MG63 (cell line): Measurements from ENCODE around the gene ERC2. TPM values are rescaled to one million over a fixed set of nuclear protein-coding genes. Genes with fewer than 3 reads are reported as not detected.

Experiments used
- DNase-seq: peaks from one replicate; pipeline ENCODE4 v3.0.0-alpha.2; 2020
- H3K27me3 ChIP-seq: fragments of 250-450 bp; sonication (Bioruptor Pico); 2 replicates; pipeline ENCODE4 v1.5.1; 2020; ENCODE audit warnings: mild to moderate bottlenecking, moderate library complexity
- H3K36me3 ChIP-seq: fragments of 250-450 bp; sonication (Bioruptor Pico); 2 replicates; pipeline ENCODE4 v1.5.1; 2020; ENCODE audit warnings: mild to moderate bottlenecking, moderate library complexity
- H3K4me3 ChIP-seq: fragments of 250-450 bp; sonication (Bioruptor Pico); 2 replicates; pipeline ENCODE4 v1.5.1; 2020; ENCODE audit warnings: mild to moderate bottlenecking, moderate library complexity
- H3K9me3 ChIP-seq: fragments of 250-450 bp; sonication (Bioruptor Pico); 2 replicates; pipeline ENCODE4 v1.5.1; 2020; ENCODE audit warnings: mild to moderate bottlenecking, moderate library complexity
- total RNA-seq: library from RNA; depleted of rRNA; stranded (reverse); fragments of >200 nt; shearing (Covaris generic); gene quantifications from 2 replicates; pipeline ENCODE4 v1.2.3, GENCODE V29; 2014; ENCODE audit warnings: low replicate concordance

Gene ERC2
- total RNA-seq, 1 experiment from 2014 or later = not detected

GRCh38 chr3:56118968-56119367, 349.3 kb downstream of the ERC2 start:
- Histone ChIP-seq H3K27me3 (no peaks in the 10 kb centered on the region), H3K9me3 (no peaks in the 10 kb centered on the region; the same call in 1 of the 2 replicates), H3K36me3 (no peaks in the 10 kb centered on the region), H3K4me3 (no peak overlapping the region)
- no peak for DNase-seq

DNA sequence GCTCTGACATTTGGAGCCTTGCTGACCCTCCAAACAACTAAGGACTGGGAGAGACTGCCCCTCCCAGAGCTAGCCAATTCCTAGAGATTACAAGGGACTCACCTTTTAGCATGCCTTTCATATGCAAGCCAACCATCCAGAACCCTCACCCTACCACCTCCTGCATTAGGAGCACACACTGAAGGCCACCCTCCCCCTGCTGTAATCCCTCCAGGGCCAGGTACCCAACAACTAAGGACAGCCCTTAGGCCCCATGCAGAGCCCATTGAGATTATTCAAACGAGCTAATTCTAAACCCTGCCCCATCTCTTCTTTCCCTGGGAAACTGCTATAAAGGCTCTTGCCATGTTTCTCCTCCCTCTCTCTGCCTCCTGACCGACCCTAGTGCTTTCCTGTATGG, 352.6 kb downstream of the ERC2 start:
- H3K27me3 ChIP-seq = no peaks in the 10 kb centered on the region
- H3K4me3 ChIP-seq = no peak overlapping the region
- H3K36me3 ChIP-seq = no peaks in the 10 kb centered on the region
- no peak for DNase-seq
- no peaks in the 10 kb centered on the region; the same call in 1 of the 2 replicates for H3K9me3 ChIP-seq

GRCh38 chr3:56115199-56115598, 353.1 kb downstream of the ERC2 start:
- DNase-seq = no peak
- Histone ChIP-seq H3K4me3 (no peak overlapping the region), H3K36me3 (no peaks in the 10 kb centered on the region), H3K27me3 (no peaks in the 10 kb centered on the region), H3K9me3 (no peaks in the 10 kb centered on the region; the same call in 1 of the 2 replicates)

DNA sequence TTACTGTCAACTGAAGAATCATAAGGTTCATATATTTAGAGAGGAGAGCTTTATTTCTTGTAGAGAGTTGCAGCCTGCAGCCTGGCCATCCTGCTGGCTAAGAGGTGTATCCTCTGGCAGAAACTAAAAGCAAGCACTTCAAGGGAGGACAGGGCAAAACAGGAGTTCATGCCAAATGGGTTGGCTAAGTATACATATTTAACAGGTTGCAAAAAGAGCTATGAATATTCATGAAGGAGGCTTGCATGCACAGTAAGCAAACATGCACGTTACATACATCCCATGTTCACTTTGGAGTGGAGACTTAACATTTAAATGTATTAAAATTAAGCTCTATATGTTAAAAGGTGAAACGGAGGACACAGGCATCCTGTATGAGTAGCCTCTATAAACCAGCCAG, 354.4 kb downstream of the ERC2 start:
- H3K36me3 ChIP-seq = no peaks in the 10 kb centered on the region
- H3K4me3 ChIP-seq = no peak overlapping the region
- H3K27me3 ChIP-seq = no peaks in the 10 kb centered on the region
- DNase-seq = no peak
- H3K9me3 ChIP-seq = no peaks in the 10 kb centered on the region; the same call in 1 of the 2 replicates

- no peaks in the 10 kb centered on the region for H3K27me3 ChIP-seq
- no peak overlapping the region for H3K4me3 ChIP-seq
- no peaks in the 10 kb centered on the region; the same call in 1 of the 2 replicates for H3K9me3 ChIP-seq
- no peaks in the 10 kb centered on the region for H3K36me3 ChIP-seq
- DNase-seq = no peak
Measured at GRCh38 chr3:56113231-56113630, 355.0 kb downstream of the ERC2 start.

DNA sequence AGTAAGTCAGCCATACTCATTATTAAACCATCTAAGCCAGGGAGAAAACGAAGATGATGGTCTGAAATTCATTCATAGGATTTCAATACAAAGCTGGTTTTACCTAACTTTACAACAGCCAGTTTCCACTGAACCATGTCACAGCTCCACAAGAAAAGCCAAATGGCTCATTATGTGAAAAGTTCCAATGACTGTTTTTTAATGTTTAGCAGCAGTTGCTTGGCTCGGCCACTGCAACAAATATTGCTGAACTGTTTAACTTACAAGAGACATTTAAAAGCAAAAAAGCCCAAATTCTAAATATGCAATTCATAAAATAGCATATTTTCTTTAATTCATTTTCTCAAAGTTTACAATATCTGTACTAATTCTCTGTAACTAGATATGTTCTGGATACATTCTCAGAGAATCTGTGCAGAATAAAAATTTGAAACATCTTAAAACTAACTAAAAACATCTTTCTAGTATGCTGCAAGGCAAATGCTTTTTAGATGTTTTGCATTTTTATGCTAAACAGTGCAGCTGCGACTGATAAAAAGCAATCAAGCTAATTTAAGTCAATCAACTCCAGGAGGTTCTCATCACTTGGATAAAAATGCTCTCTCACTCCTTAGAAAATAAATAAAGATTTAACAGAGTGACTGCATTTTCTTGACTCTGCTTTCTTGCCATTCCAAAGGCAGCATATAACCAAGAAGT, 356.5 kb downstream of the ERC2 start:
- Histone ChIP-seq H3K4me3 (no peak overlapping the region), H3K9me3 (no peaks in the 10 kb centered on the region; the same call in 1 of the 2 replicates), H3K27me3 (no peaks in the 10 kb centered on the region), H3K36me3 (no peaks in the 10 kb centered on the region)
- DNase-seq = no peak

DNA sequence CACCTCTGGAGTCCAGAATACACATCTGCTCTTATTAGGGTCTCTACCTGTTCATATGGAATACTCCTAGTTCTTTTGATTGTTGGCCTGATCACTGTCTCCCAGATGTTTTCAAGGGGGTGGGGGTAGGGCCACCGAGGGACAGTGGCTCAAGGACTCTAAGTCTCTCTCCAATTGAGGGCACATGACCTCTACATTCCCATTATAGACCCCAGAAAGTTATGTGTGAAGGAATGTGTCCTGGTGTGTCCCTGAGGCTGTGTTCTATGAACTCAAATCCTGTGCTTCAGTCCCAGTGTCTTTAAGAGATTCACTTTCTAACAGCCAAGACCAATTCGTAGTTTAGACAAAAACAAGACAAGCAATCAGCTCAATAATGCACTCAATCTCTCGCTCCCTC, 357.4 kb downstream of the ERC2 start:
- DNase-seq = no peak
- Histone ChIP-seq H3K9me3 (no peaks in the 10 kb centered on the region; the same call in 1 of the 2 replicates), H3K4me3 (no peak overlapping the region), H3K36me3 (no peaks in the 10 kb centered on the region), H3K27me3 (no peaks in the 10 kb centered on the region)

- no peaks in the 10 kb centered on the region for H3K36me3 ChIP-seq
- H3K9me3 ChIP-seq = no peaks in the 10 kb centered on the region
- H3K27me3 ChIP-seq = no peaks in the 10 kb centered on the region
- no peak for DNase-seq
- no peak overlapping the region for H3K4me3 ChIP-seq
Measured at GRCh38 chr3:56107157-56107556, 361.1 kb downstream of the ERC2 start.

DNA sequence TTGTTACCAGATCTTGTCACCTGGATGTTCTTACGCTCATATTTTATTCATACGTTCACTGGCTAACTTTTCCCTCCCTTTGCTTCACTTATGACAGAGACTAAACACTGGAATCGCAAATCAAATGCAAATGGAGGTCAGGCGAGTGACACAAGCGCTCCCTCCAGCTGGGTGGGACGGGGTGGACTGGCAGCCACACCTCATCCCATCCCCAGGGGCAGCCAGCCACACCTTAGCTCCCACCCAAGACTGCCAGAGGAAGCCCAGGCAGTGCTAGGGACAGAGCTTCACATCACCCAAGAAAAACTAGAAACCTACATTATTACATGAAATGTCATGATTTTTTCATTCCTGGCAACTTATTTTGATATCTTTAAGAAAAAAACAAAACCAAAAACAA, 366.2 kb downstream of the ERC2 start:
- Histone ChIP-seq H3K27me3 (no peaks in the 10 kb centered on the region), H3K9me3 (no peaks in the 10 kb centered on the region), H3K36me3 (no peaks in the 10 kb centered on the region), H3K4me3 (no peak overlapping the region)
- no peak for DNase-seq

GRCh38 chr3:56101576-56101975, 366.7 kb downstream of the ERC2 start:
- no peak for DNase-seq
- Histone ChIP-seq H3K4me3 (no peak overlapping the region), H3K9me3 (no peaks in the 10 kb centered on the region), H3K36me3 (no peaks in the 10 kb centered on the region), H3K27me3 (no peaks in the 10 kb centered on the region)

DNA sequence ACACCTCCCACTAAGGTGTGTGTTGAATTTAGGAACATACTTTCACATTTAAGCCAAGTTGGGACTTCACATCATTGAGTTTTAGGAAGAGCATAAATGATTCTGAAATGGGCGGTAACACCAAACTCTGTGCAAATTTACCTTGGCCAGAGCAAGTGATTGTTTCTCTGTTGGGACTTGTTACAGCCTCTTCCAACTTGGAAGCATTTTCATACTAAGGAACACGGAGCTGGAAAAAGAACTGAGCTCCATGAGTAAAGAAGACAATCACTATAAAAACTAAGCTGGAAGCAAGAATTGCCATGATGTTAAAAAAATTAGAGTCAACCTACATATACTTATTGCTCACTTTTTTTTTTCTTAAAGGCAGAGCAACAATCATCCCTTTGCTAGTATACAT, 371.3 kb downstream of the ERC2 start:
- Histone ChIP-seq H3K36me3 (no peaks in the 10 kb centered on the region), H3K27me3 (no peaks in the 10 kb centered on the region), H3K9me3 (no peaks in the 10 kb centered on the region), H3K4me3 (no peak overlapping the region)
- DNase-seq = no peak

- Histone ChIP-seq H3K9me3 (no peaks in the 10 kb centered on the region), H3K4me3 (no peak overlapping the region), H3K36me3 (no peaks in the 10 kb centered on the region), H3K27me3 (no peaks in the 10 kb centered on the region)
- no peak for DNase-seq
Measured at GRCh38 chr3:56094170-56094569, 374.1 kb downstream of the ERC2 start.

DNA sequence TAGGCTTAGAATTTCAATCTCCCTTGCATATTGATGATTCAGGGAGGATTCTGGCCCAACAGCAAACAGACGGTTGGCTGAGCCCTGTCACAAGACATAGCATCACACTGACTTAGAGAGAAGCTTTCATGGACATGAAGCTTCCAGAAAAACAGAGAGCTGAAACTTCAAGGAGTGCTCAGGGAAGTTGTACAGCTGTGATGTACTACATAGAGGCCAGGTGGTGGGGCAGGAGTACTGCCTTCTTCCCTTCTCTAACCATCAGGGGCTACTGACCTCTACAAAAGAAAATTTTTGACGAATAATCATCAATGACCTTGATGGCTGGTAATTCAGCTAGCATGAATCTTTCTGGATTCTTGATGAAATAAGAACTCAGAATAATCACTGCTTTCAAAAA, 378.5 kb downstream of the ERC2 start:
- H3K36me3 ChIP-seq = no peaks in the 10 kb centered on the region
- DNase-seq = no peak
- no peak overlapping the region for H3K4me3 ChIP-seq
- no peaks in the 10 kb centered on the region for H3K27me3 ChIP-seq
- no peaks in the 10 kb centered on the region for H3K9me3 ChIP-seq

- Histone ChIP-seq H3K27me3 (no peaks in the 10 kb centered on the region), H3K36me3 (no peaks in the 10 kb centered on the region), H3K9me3 (no peaks in the 10 kb centered on the region), H3K4me3 (no peak overlapping the region)
- DNase-seq = no peak
Measured at GRCh38 chr3:56087451-56088053, 380.7 kb downstream of the ERC2 start.

DNA sequence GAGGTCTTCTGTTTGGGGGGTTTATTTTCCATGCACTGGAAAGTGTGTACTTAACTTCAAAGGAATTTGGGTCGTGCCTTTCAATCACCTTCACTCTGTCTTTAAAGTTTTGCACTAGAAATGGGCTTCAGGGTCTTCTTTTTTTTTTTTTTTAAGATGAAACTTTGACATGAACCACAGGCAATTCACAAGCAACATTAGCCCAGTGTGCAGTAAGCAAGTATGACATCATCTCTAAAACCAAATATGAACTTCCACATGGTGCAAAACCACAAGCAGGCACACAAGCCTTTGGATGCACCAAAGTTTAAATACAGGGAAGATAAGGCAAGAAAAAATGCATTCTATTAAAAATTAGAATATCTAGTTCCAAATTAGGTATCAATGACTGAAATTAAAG, 381.9 kb downstream of the ERC2 start:
- H3K27me3 ChIP-seq = no peaks in the 10 kb centered on the region
- H3K36me3 ChIP-seq = no peaks in the 10 kb centered on the region
- H3K4me3 ChIP-seq = no peak overlapping the region
- no peaks in the 10 kb centered on the region for H3K9me3 ChIP-seq
- no peak for DNase-seq

DNA sequence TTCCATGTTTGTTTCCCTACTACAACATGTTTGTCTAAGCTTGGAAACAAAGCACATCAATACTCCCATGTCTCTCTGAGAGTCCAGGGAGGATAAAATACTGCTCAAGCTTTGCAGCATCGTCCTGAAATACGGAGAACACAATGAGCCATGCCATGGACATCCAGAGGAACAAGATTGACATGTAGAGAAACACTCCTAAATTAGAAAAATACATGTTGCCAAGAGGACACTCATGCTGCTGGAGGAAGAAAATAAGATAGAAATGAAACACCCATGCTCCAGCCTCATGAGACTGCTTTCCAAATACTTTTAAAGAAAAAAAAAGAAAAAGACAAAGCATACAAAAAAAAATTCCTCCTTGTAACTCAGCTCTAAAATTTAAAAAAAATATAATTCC, 387.0 kb downstream of the ERC2 start:
- no peaks in the 10 kb centered on the region for H3K36me3 ChIP-seq

GRCh38 chr3:56076746-56077145, 391.5 kb downstream of the ERC2 start:
- Histone ChIP-seq H3K4me3 (no peak overlapping the region), H3K36me3 (no peaks in the 10 kb centered on the region), H3K9me3 (no peaks in the 10 kb centered on the region), H3K27me3 (no peaks in the 10 kb centered on the region)
- peak; percentile 11 for DNase-seq

More for the DNA sequence above, 387.0 kb downstream of the ERC2 start:
- Histone ChIP-seq H3K27me3 (no peaks in the 10 kb centered on the region), H3K9me3 (no peaks in the 10 kb centered on the region), H3K4me3 (no peak overlapping the region)
- no peak for DNase-seq

DNA sequence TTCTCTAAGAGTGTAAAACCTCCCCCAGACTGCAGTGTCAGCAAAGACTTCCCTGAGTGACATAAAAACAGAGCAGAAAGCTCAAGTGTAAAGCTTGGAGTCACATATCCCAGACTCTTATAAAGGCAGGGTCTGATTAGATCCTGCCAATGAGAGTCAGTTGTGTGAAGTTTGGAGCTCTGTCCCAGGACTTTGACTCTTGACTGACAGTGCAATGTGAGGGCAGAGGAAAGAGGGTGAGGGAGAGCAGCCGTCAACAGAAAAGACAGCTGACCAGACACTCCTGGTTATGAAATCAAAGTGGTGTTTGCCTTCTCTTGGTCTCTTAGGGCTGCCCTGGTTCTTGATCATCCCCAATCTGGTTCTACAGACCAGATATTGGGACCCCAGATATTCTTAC, 393.2 kb downstream of the ERC2 start:
- Histone ChIP-seq H3K36me3 (no peaks in the 10 kb centered on the region), H3K9me3 (no peaks in the 10 kb centered on the region), H3K4me3 (no peak overlapping the region), H3K27me3 (no peaks in the 10 kb centered on the region)
- no peak for DNase-seq
